GM23338 (cell line): ENCODE results near the gene RIOK1. TPM values are rescaled to one million over a fixed set of nuclear protein-coding genes. Genes with fewer than 3 reads are reported as not detected.

Source experiments
- ATAC-seq: fragments of 200-7000 bp; cut with Tn5 transposase; 3 replicates; pipeline ENCODE4 v1.9.1; 2020
- DNase-seq: peaks from one replicate; pipeline ENCODE4 v3.0.0-alpha.2; 2015; ENCODE audit warnings: low spot score
- H2AFZ ChIP-seq: fragments of 200-600 bp; sonication (generic); 2 replicates; pipeline ENCODE4 v1.8.0; 2016; ENCODE audit warnings: antibody characterized with exemption, mild to moderate bottlenecking, moderate library complexity
- H3F3A ChIP-seq: fragments of 200-600 bp; sonication (generic); replicated peaks from 2 replicates; pipeline ENCODE4 v1.8.0; 2017; ENCODE audit warnings: antibody characterized with exemption, mixed run types, low read depth
- H3K27ac ChIP-seq: fragments of 200-600 bp; sonication (generic); 2 replicates; pipeline ENCODE4 v1.6.1; 2016; ENCODE audit warnings: low read depth
- H3K27me3 ChIP-seq: fragments of 200-600 bp; sonication (generic); 2 replicates; pipeline ENCODE4 v1.8.0; 2016; ENCODE audit warnings: mild to moderate bottlenecking, mixed run types, moderate library complexity; ENCODE audit not compliant: insufficient read depth
- H3K36me3 ChIP-seq: fragments of 200-600 bp; sonication (generic); 2 replicates; pipeline ENCODE4 v1.8.0; 2016; ENCODE audit warnings: mild to moderate bottlenecking; ENCODE audit not compliant: insufficient read depth
- H3K4me1 ChIP-seq: fragments of 200-600 bp; sonication (generic); 2 replicates; pipeline ENCODE4 v1.8.0; 2016; ENCODE audit warnings: mild to moderate bottlenecking, moderate library complexity; ENCODE audit not compliant: insufficient read depth
- H3K4me2 ChIP-seq: fragments of 200-600 bp; sonication (generic); 2 replicates; pipeline ENCODE4 v1.7.1; 2017; ENCODE audit warnings: mixed run types
- H3K4me3 ChIP-seq: fragments of 200-600 bp; sonication (generic); 2 replicates; pipeline ENCODE4 v1.6.1; 2016; ENCODE audit warnings: mixed run types
- H3K79me2 ChIP-seq: fragments of 200-600 bp; sonication (generic); replicated peaks from 2 replicates; pipeline ENCODE4 v1.8.0; 2017; ENCODE audit warnings: mild to moderate bottlenecking; ENCODE audit not compliant: insufficient read depth
- H3K9me2 ChIP-seq: fragments of 200-600 bp; sonication (generic); 2 replicates; pipeline ENCODE4 v1.8.0; 2017; ENCODE audit not compliant: insufficient read depth
- H4K20me1 ChIP-seq: fragments of 200-600 bp; sonication (generic); replicated peaks from 2 replicates; pipeline ENCODE4 v1.8.0; 2017; ENCODE audit warnings: mild to moderate bottlenecking; ENCODE audit not compliant: insufficient read depth
- H3K27ac Mint-ChIP-seq: 2 replicates; pipeline ENCODE4 v1.8.0; 2020; ENCODE audit warnings: inconsistent platforms, mild to moderate bottlenecking, moderate library complexity, mixed read lengths
- H3K27me3 Mint-ChIP-seq: 3 replicates; pipeline ENCODE4 v1.8.0; 2022; ENCODE audit warnings: low read depth, mild to moderate bottlenecking, moderate library complexity, mixed read lengths, inconsistent platforms; ENCODE audit not compliant: insufficient read depth, poor library complexity
- H3K36me3 Mint-ChIP-seq: 3 replicates; pipeline ENCODE4 v1.8.0; 2021; ENCODE audit warnings: low read depth, mild to moderate bottlenecking, inconsistent platforms, moderate library complexity, mixed read lengths
- H3K4me1 Mint-ChIP-seq: 3 replicates; pipeline ENCODE4 v1.8.0; 2020; ENCODE audit warnings: mild to moderate bottlenecking, inconsistent platforms, mixed read lengths
- H3K4me3 Mint-ChIP-seq: 3 replicates; pipeline ENCODE4 v1.8.0; 2021; ENCODE audit warnings: moderate library complexity, mild to moderate bottlenecking, inconsistent platforms, mixed read lengths
- H3K9me3 Mint-ChIP-seq: 3 replicates; pipeline ENCODE4 v1.8.0; 2020; ENCODE audit warnings: moderate library complexity, mild to moderate bottlenecking, inconsistent platforms, mixed read lengths
- CREB1 ChIP-seq: fragments of 250-450 bp; sonication (Bioruptor Pico); IDR thresholded peaks from 2 replicates; pipeline ENCODE4 v1.5.0; 2020; ENCODE audit warnings: low read depth, mild to moderate bottlenecking, moderate library complexity
- EZH2 ChIP-seq: fragments of 200-600 bp; sonication (generic); IDR thresholded peaks from one replicate; pipeline ENCODE4 v1.8.0; 2017; ENCODE audit warnings: antibody characterized with exemption, mild to moderate bottlenecking, low read depth; ENCODE audit not compliant: unreplicated experiment
- EZH2phosphoT487 ChIP-seq: fragments of 200-600 bp; sonication (generic); IDR thresholded peaks from one replicate; pipeline ENCODE4 v1.8.1; 2018; ENCODE audit warnings: antibody characterized with exemption; ENCODE audit not compliant: unreplicated experiment
- JUNB ChIP-seq: IDR thresholded peaks from one replicate; pipeline ENCODE4 v1.6.1; 2016; ENCODE audit warnings: antibody characterized with exemption; ENCODE audit not compliant: unreplicated experiment
- NANOG ChIP-seq: IDR thresholded peaks from 2 replicates; pipeline ENCODE4 v1.6.1; 2016; ENCODE audit warnings: antibody characterized with exemption, borderline replicate concordance
- POLR2AphosphoS5 ChIP-seq: IDR thresholded peaks from 2 replicates; pipeline ENCODE4 v1.6.1; 2016; ENCODE audit warnings: antibody characterized with exemption, low read depth
- STAT1 ChIP-seq: IDR thresholded peaks from one replicate; pipeline ENCODE4 v1.6.1; 2016; ENCODE audit warnings: antibody characterized with exemption; ENCODE audit not compliant: unreplicated experiment
- ZNF114 ChIP-seq: fragments of 250-450 bp; sonication (Bioruptor Pico); IDR thresholded peaks from 2 replicates; pipeline ENCODE4 v1.5.0; 2020; ENCODE audit warnings: mild to moderate bottlenecking, moderate library complexity
- ZNF331 ChIP-seq: fragments of 250-450 bp; sonication (Bioruptor Pico); IDR thresholded peaks from 2 replicates; pipeline ENCODE4 v1.5.0; 2020; ENCODE audit warnings: low read depth, mild to moderate bottlenecking, moderate library complexity
- polyA plus RNA-seq: library from polyadenylated mRNA; unstranded; fragments of >200 nt; fragmentation: Nextera tagmentation; extraction: Ambion mirVana; gene quantifications from 2 replicates; pipeline ENCODE4 v1.2.1, GENCODE V29; 2016
- total RNA-seq: library from RNA; depleted of rRNA; stranded (reverse); fragments of >200 nt; shearing (Covaris generic); gene quantifications from 2 replicates; pipeline ENCODE4 v1.2.3, GENCODE V29; 2014
- TF ChIP-seq, protein P1 (sequence below): fragments of 250-450 bp; sonication (Bioruptor Pico); IDR thresholded peaks from 2 replicates; pipeline ENCODE4 v1.5.0; 2020; ENCODE audit warnings: mild to moderate bottlenecking, moderate library complexity
- TF ChIP-seq, protein P2 (sequence below), 2 experiments: fragments of 200-600 bp in 1 of 2; sonication (generic) in 1 of 2; conservative IDR thresholded peaks; 2 replicates each; pipeline versions ENCODE4 v1.5.1 to v1.6.1; 2016 to 2017; ENCODE audit warnings: antibody characterized with exemption in 2 of 2, low read depth in 2 of 2, mild to moderate bottlenecking in 2 of 2, moderate library complexity in 1 of 2
- TF ChIP-seq, protein P3 (sequence below): IDR thresholded peaks from one replicate; pipeline ENCODE4 v1.6.1; 2018; ENCODE audit warnings: antibody characterized with exemption; ENCODE audit not compliant: unreplicated experiment
- TF ChIP-seq, protein P4 (sequence below): IDR thresholded peaks from 2 replicates; pipeline ENCODE4 v1.6.1; 2016; ENCODE audit warnings: antibody characterized with exemption

Gene RIOK1
- total and polyA plus RNA-seq, 2 experiments from 2014 or later, result 15.5 to 34.3 TPM

DNA sequence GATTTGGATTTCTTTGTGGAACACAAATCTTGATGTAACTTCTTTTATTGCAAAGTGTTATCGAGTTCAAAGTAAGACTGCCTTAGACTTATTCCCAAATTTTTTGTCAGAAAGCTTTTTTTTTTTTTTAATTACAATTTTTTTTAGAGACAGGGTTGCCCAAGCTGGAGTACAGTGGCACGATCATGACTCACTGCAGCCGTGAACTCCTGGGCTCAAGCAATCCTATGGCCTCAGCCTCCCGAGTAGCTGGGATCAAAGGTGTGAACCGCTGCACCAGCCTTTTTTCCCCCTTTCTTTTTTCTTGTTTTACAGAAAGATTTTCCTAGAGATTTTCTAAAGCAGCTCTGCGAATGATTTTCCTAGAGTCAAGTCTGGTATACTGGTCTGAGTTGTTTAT lies 2.8 kb downstream of the RIOK1 start:
- Histone ChIP-seq H3K4me1 (peaks cover 19% of the 10 kb centered on the region), H3K4me2 (no peak overlapping the region), H3K79me2 (peaks cover 36% of the 10 kb centered on the region), H3F3A (0 out of 2 replicates have a peak, but pooled peaks cover 4% of the 10 kb centered on the region), H2AFZ (no peak overlapping the region), H3K36me3 (peaks cover 22% of the 10 kb centered on the region), H3K4me3 (no peak overlapping the region), H4K20me1 (peaks cover 19% of the 10 kb centered on the region), H3K27me3 (no peaks in the 10 kb centered on the region), H3K9me2 (no peaks in the 10 kb centered on the region), H3K27ac (no peak overlapping the region)
- no peak for TF ChIP-seq JUNB
- TF ChIP-seq, protein P1, sequence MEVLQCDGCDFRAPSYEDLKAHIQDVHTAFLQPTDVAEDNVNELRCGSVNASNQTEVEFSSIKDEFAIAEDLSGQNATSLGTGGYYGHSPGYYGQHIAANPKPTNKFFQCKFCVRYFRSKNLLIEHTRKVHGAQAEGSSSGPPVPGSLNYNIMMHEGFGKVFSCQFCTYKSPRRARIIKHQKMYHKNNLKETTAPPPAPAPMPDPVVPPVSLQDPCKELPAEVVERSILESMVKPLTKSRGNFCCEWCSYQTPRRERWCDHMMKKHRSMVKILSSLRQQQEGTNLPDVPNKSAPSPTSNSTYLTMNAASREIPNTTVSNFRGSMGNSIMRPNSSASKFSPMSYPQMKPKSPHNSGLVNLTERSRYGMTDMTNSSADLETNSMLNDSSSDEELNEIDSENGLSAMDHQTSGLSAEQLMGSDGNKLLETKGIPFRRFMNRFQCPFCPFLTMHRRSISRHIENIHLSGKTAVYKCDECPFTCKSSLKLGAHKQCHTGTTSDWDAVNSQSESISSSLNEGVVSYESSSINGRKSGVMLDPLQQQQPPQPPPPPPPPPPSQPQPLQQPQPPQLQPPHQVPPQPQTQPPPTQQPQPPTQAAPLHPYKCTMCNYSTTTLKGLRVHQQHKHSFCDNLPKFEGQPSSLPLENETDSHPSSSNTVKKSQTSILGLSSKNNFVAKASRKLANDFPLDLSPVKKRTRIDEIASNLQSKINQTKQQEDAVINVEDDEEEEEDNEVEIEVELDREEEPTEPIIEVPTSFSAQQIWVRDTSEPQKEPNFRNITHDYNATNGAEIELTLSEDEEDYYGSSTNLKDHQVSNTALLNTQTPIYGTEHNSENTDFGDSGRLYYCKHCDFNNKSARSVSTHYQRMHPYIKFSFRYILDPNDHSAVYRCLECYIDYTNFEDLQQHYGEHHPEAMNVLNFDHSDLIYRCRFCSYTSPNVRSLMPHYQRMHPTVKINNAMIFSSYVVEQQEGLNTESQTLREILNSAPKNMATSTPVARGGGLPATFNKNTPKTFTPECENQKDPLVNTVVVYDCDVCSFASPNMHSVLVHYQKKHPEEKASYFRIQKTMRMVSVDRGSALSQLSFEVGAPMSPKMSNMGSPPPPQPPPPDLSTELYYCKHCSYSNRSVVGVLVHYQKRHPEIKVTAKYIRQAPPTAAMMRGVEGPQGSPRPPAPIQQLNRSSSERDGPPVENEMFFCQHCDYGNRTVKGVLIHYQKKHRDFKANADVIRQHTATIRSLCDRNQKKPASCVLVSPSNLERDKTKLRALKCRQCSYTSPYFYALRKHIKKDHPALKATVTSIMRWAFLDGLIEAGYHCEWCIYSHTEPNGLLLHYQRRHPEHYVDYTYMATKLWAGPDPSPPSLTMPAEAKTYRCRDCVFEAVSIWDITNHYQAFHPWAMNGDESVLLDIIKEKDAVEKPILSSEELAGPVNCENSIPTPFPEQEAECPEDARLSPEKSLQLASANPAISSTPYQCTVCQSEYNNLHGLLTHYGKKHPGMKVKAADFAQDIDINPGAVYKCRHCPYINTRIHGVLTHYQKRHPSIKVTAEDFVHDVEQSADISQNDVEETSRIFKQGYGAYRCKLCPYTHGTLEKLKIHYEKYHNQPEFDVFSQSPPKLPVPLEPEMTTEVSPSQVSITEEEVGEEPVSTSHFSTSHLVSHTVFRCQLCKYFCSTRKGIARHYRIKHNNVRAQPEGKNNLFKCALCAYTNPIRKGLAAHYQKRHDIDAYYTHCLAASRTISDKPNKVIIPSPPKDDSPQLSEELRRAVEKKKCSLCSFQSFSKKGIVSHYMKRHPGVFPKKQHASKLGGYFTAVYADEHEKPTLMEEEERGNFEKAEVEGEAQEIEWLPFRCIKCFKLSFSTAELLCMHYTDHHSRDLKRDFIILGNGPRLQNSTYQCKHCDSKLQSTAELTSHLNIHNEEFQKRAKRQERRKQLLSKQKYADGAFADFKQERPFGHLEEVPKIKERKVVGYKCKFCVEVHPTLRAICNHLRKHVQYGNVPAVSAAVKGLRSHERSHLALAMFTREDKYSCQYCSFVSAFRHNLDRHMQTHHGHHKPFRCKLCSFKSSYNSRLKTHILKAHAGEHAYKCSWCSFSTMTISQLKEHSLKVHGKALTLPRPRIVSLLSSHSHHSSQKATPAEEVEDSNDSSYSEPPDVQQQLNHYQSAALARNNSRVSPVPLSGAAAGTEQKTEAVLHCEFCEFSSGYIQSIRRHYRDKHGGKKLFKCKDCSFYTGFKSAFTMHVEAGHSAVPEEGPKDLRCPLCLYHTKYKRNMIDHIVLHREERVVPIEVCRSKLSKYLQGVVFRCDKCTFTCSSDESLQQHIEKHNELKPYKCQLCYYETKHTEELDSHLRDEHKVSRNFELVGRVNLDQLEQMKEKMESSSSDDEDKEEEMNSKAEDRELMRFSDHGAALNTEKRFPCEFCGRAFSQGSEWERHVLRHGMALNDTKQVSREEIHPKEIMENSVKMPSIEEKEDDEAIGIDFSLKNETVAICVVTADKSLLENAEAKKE (CRISPR knock-in tag), result no peak
- no peak for TF ChIP-seq NANOG
- no peak for TF ChIP-seq EZH2
- TF ChIP-seq STAT1, result no peak
- no peak for TF ChIP-seq CREB1
- no peak for TF ChIP-seq ZNF331 (CRISPR knock-in tag)
- TF ChIP-seq ZNF114, result no peak
- TF ChIP-seq, protein P2, sequence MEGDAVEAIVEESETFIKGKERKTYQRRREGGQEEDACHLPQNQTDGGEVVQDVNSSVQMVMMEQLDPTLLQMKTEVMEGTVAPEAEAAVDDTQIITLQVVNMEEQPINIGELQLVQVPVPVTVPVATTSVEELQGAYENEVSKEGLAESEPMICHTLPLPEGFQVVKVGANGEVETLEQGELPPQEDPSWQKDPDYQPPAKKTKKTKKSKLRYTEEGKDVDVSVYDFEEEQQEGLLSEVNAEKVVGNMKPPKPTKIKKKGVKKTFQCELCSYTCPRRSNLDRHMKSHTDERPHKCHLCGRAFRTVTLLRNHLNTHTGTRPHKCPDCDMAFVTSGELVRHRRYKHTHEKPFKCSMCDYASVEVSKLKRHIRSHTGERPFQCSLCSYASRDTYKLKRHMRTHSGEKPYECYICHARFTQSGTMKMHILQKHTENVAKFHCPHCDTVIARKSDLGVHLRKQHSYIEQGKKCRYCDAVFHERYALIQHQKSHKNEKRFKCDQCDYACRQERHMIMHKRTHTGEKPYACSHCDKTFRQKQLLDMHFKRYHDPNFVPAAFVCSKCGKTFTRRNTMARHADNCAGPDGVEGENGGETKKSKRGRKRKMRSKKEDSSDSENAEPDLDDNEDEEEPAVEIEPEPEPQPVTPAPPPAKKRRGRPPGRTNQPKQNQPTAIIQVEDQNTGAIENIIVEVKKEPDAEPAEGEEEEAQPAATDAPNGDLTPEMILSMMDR (conservative IDR thresholded peaks at IDR 0.05; ENCODE audit: low read depth in 2 of 2), result no peak
- TF ChIP-seq POLR2AphosphoS5, result no peak
- TF ChIP-seq, protein P3, sequence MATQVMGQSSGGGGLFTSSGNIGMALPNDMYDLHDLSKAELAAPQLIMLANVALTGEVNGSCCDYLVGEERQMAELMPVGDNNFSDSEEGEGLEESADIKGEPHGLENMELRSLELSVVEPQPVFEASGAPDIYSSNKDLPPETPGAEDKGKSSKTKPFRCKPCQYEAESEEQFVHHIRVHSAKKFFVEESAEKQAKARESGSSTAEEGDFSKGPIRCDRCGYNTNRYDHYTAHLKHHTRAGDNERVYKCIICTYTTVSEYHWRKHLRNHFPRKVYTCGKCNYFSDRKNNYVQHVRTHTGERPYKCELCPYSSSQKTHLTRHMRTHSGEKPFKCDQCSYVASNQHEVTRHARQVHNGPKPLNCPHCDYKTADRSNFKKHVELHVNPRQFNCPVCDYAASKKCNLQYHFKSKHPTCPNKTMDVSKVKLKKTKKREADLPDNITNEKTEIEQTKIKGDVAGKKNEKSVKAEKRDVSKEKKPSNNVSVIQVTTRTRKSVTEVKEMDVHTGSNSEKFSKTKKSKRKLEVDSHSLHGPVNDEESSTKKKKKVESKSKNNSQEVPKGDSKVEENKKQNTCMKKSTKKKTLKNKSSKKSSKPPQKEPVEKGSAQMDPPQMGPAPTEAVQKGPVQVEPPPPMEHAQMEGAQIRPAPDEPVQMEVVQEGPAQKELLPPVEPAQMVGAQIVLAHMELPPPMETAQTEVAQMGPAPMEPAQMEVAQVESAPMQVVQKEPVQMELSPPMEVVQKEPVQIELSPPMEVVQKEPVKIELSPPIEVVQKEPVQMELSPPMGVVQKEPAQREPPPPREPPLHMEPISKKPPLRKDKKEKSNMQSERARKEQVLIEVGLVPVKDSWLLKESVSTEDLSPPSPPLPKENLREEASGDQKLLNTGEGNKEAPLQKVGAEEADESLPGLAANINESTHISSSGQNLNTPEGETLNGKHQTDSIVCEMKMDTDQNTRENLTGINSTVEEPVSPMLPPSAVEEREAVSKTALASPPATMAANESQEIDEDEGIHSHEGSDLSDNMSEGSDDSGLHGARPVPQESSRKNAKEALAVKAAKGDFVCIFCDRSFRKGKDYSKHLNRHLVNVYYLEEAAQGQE, result no peak
- no peak for TF ChIP-seq EZH2phosphoT487
- TF ChIP-seq, protein P4, sequence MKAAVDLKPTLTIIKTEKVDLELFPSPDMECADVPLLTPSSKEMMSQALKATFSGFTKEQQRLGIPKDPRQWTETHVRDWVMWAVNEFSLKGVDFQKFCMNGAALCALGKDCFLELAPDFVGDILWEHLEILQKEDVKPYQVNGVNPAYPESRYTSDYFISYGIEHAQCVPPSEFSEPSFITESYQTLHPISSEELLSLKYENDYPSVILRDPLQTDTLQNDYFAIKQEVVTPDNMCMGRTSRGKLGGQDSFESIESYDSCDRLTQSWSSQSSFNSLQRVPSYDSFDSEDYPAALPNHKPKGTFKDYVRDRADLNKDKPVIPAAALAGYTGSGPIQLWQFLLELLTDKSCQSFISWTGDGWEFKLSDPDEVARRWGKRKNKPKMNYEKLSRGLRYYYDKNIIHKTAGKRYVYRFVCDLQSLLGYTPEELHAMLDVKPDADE, result no peak
- Mint-ChIP-seq H3K4me3 (no peak overlapping the region), H3K27ac (no peak overlapping the region), H3K4me1 (peaks cover 17% of the 10 kb centered on the region), H3K36me3 (peaks cover 35% of the 10 kb centered on the region), H3K27me3 (peaks cover 3% of the 10 kb centered on the region), H3K9me3 (no peaks in the 10 kb centered on the region)
- no peak for ATAC-seq
- no peak for DNase-seq
